ENCODE measurements around the gene ZNRD2.

DNA sequence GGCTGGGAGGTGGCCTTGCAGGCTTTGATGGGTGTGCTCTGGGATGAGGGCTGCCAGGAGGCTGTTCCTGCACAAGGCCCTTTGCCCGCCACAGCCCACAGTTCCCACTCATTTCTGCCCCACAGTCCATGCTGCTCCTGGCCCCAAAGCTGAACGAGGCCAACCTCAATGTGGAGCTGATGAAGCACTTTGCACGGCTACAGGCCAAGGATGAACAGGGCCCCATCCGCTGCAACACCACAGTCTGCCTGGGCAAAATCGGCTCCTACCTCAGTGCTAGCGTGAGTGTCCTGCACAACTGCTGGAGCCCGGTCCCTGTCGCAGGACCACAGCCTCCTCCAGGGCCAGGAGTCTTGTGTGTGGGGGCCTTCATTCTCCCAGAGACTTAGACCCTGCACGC lies 35.2 kb upstream of the ZNRD2 start:
- TF ChIP-seq, protein P1, sequence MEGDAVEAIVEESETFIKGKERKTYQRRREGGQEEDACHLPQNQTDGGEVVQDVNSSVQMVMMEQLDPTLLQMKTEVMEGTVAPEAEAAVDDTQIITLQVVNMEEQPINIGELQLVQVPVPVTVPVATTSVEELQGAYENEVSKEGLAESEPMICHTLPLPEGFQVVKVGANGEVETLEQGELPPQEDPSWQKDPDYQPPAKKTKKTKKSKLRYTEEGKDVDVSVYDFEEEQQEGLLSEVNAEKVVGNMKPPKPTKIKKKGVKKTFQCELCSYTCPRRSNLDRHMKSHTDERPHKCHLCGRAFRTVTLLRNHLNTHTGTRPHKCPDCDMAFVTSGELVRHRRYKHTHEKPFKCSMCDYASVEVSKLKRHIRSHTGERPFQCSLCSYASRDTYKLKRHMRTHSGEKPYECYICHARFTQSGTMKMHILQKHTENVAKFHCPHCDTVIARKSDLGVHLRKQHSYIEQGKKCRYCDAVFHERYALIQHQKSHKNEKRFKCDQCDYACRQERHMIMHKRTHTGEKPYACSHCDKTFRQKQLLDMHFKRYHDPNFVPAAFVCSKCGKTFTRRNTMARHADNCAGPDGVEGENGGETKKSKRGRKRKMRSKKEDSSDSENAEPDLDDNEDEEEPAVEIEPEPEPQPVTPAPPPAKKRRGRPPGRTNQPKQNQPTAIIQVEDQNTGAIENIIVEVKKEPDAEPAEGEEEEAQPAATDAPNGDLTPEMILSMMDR (IDR thresholded peaks at IDR 0.05; ENCODE audit: poor library complexity), result no peak
- TF ChIP-seq EZH2 (IDR thresholded peaks at IDR 0.05; ENCODE audit: borderline replicate concordance), result no peak
